ENCODE data around the gene ACAP3.

The ACAP3 gene

GRCh38 chr1:1343811-1344421 lies 36.2 kb upstream of the ACAP3 start:
- DNase-seq, result no peak

GRCh38 chr1:1342584-1343115 lies 34.9 kb upstream of the ACAP3 start:
- DNase-seq, result no peak

- DNase-seq, result no peak
These were observed 34.4 kb upstream of the ACAP3 start for GRCh38 chr1:1342061-1342562.

- DNase-seq, result no peak
These were observed 33.9 kb upstream of the ACAP3 start for GRCh38 chr1:1341549-1342021.

DNA sequence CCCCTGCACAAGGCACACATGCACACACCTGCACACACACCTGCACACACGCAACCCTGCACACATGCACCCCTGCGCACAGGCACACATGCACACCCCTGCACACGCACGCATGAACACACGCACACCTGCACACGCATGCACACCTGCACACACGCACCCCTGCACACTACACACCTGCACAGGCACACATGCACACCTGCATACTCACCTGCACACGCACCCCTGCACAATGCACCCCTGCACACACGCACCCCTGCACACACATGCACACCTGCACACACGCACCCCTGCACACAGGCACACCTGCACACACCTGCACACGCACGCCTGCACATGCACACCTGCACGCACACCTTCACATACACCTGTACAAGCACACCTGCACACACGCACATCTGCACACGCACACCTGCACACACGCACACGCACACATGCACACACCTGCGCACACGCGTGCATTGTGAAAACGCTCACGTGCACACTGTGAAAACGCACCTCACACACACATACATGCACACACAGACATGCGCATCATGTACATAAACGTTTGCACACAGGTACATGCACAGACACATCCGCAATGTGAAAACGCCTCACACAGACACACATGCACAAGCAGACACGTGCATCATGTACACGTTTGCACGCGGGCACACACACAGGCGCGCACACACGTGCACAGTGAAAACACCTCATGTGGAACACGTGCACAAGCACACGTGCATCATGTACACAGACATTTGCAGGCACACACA lies 33.2 kb upstream of the ACAP3 start:
- no peak for DNase-seq

- DNase-seq, result no peak
These were observed 32.5 kb upstream of the ACAP3 start for GRCh38 chr1:1340185-1340584.

GRCh38 chr1:1338278-1338677 lies 30.5 kb upstream of the ACAP3 start:
- DNase-seq, result no peak

GRCh38 chr1:1337793-1338147 lies 30.0 kb upstream of the ACAP3 start:
- no peak for DNase-seq

DNA sequence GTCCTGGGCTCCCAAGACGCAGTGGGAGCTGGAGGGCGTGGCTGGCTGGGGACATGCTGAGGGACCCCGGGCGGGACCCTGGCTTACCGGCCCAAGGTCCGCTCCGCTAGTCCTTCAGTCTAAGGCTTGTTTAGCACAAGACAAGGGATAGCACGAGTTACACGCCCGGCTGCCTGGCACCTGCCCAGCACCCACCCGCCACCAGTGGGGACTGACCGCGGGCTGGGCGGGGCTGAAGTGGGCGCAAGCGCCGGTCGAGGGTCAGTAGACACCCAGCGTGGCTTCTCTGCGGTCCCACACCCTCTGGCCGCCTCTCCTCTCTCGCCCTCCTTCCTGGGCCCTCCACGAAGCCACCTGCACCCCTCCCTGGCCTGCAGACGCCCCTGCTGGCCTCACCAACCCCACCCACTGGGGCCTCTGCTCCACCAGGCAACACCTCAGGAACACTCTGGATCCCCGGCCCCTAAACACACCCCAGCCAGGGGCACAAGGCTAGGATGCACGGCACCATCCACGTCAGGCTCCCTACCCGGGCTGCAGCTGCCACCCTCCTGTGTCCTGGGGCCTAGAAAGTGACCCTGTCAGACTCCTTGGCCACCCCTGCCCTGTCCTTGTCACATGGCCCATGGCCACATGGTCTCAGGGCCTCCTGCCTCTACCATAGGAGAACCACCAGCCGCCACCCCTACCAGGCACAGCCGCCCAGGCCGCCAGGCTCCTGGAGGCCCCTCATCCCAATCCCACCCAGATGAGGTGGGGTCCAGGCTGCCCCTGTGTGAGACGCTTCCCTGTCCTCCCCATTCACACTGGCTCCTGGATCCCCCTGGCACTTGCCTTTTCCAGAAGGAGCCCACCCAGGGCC lies 29.4 kb upstream of the ACAP3 start:
- DNase-seq, result no peak

- no peak for DNase-seq
These were observed 28.7 kb upstream of the ACAP3 start for GRCh38 chr1:1336446-1336845.

GRCh38 chr1:1335792-1336248 lies 28.1 kb upstream of the ACAP3 start:
- no peak for DNase-seq

DNA sequence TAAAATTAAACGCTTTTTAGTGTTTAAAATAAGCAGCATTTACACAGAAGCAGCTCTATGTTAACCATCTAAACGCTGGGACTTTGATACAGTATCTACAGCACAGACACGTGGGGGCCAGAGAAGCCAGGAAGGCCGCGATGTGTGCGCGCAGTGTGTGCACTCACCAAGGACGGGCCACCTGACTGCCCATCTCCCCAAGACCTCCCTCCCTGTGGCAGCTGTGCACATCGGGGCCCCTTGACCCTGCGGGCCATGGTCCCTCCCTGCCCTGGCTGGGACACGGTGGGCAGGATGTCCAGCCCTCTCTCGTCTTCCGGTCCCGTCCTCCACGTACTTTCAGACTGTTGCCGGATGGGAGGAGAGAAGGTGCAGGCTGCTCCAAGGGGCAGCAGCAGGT lies 27.6 kb upstream of the ACAP3 start:
- no peak for DNase-seq

GRCh38 chr1:1334835-1335234 lies 27.1 kb upstream of the ACAP3 start:
- DNase-seq, result no peak

GRCh38 chr1:1333551-1334241 lies 26.0 kb upstream of the ACAP3 start:
- no peak for DNase-seq

- no peak for DNase-seq
These were observed 25.2 kb upstream of the ACAP3 start for GRCh38 chr1:1332774-1333480.

DNA sequence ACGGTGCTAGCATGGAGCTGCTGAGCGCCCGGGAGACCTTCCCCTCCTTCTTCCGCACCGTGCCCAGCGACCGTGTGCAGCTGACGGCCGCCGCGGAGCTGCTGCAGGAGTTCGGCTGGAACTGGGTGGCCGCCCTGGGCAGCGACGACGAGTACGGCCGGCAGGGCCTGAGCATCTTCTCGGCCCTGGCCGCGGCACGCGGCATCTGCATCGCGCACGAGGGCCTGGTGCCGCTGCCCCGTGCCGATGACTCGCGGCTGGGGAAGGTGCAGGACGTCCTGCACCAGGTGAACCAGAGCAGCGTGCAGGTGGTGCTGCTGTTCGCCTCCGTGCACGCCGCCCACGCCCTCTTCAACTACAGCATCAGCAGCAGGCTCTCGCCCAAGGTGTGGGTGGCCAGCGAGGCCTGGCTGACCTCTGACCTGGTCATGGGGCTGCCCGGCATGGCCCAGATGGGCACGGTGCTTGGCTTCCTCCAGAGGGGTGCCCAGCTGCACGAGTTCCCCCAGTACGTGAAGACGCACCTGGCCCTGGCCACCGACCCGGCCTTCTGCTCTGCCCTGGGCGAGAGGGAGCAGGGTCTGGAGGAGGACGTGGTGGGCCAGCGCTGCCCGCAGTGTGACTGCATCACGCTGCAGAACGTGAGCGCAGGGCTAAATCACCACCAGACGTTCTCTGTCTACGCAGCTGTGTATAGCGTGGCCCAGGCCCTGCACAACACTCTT lies 24.5 kb upstream of the ACAP3 start:
- DNase-seq, result no peak

GRCh38 chr1:1331068-1331965 lies 23.6 kb upstream of the ACAP3 start, which contains the start of gene TAS1R3:
TAS1R3 (plus strand) TSS chr1:1331280; CDS start chr1:1331346, 66 bp downstream.
- no peak for DNase-seq

DNA sequence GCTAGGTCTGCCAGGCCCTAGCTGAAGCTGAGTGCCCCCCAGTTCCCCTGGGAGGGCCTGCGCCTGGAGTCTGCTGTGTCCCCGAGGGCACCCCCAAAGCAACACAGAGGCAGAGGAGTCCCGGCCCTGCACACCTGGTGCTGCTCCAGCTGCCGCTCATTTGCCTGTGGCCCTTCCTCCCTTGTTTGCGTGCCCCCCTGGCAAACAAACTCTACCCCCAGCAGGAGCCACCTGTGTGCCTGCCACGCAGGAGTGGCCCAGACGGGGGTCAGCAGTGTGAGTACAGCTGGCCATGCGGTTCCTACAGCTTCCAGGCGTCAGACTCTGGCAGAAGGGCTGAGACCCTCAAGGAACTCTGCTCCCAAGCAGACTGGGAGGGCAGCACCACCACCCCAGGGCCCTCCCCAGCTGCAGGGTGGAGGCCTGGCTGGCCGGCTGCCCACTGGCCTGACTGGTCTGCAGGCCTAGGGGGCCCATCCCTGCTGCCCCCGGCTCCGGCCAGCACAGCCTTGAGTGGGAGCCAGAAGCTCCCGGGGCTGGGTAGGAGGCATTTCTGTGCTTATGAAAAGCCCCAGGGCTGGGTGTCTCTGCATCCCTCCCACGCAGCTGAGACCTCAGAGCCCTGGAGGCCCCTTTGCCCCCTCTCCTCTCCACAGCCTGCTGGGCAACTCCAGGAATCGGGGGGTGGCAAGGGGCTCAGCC lies 22.8 kb upstream of the ACAP3 start:
- DNase-seq, result no peak

All from GDM1 (cell line).